WI38 (cell line): ENCODE results near the gene UTF1.

ENCODE experiments used
- H3K4me3 ChIP-seq: 2 replicates; pipeline ENCODE4 v1.5.1; 2011; ENCODE audit warnings: low read depth, mild to moderate bottlenecking, control low read depth, low read length
- CTCF ChIP-seq: IDR thresholded peaks from 2 replicates; pipeline ENCODE4 v1.5.1; 2012; ENCODE audit warnings: low read depth, mild to moderate bottlenecking, control low read depth, low read length

Gene UTF1

GRCh38 chr10:133206356-133207040 is 23.5 kb upstream of the UTF1 start:
- H3K4me3 ChIP-seq: no peak overlapping the region
- TF ChIP-seq CTCF: no peak

- TF ChIP-seq CTCF: no peak
- H3K4me3 ChIP-seq: no peak overlapping the region
Measured at GRCh38 chr10:133207041-133207600, 22.9 kb upstream of the UTF1 start.

GRCh38 chr10:133207627-133208026 is 22.4 kb upstream of the UTF1 start:
- no peak for TF ChIP-seq CTCF
- H3K4me3 ChIP-seq: no peak overlapping the region

GRCh38 chr10:133208466-133208865 is 21.6 kb upstream of the UTF1 start:
- H3K4me3 ChIP-seq: no peak overlapping the region
- TF ChIP-seq CTCF: no peak

GRCh38 chr10:133209117-133209516 is 20.9 kb upstream of the UTF1 start:
- TF ChIP-seq CTCF: no peak
- no peak overlapping the region for H3K4me3 ChIP-seq

GRCh38 chr10:133209641-133210040 is 20.4 kb upstream of the UTF1 start:
- H3K4me3 ChIP-seq: no peak overlapping the region
- TF ChIP-seq CTCF: no peak

- no peak for TF ChIP-seq CTCF
- H3K4me3 ChIP-seq: no peak overlapping the region
Measured at GRCh38 chr10:133210398-133211140, 19.4 kb upstream of the UTF1 start.
